CD4-positive, alpha-beta T cell treated with Interleukin-12 subunit alpha and Interleukin-12 subunit beta, for 1 hour (primary cell): ENCODE data around the gene ACSS3.
"Not testable (repeated sequence)": the region's sequence is repeated elsewhere in the genome, so short reads cannot be mapped to it uniquely, and the experiment has no call there.

Experiments
- DNase-seq: peaks from one replicate; pipeline ENCODE4 v3.0.0-alpha.2; 2020

The ACSS3 gene

DNA sequence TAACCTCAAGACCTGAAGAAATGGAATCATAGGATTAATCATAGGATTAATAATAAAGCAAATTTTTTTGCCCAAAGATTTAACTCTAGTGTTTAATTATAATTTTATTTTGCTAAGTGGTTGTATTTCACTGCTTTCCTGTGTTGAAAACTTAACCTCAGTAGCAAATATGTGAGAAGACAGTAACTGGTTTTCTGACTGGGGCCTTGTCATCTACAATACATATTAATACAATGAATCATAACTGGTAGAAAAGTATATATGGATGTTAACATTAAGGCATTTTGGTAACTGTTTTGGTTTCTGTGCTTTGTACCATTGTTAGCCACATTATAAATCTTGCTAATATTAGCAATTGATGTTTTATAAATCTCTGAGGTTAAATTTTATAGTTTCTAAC is 92.2 kb downstream of the ACSS3 start:
- no peak for DNase-seq

DNA sequence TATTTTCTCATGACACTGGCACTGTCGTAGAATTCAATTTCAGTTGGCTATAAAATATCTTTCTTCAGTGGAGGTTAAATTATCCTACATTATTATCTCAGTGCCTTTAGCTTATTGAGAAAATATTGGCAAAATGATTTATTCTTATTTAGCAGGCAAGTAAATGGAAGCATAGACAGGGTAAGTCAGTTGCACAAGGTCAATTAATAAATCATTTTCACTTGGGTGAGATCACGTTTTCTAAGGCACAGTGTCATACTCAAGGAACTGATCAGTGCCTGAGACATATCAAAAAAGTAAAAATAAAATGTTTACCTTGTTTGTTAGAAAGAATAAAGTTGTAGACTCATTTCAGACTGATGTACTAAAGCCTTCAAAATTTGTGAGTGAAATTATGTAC is 95.0 kb downstream of the ACSS3 start:
- no peak for DNase-seq

DNA sequence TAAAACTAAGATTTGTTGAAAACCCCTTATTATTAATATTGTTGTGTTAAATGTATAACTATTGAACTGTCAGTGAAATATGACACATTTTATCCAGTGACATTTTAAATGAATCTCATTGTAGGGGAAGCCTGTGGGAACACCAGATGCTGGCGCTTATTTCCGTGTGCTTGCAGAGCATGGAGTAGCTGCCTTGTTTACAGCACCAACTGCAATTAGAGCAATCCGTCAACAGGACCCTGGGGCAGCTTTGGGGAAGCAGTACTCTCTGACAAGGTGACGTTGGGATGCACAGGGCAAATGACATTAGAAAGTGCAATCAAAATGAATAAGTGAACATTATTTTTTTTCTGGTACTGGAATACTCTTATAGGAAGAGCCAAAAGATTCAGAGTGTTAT is 96.8 kb downstream of the ACSS3 start:
- no peak for DNase-seq

DNA sequence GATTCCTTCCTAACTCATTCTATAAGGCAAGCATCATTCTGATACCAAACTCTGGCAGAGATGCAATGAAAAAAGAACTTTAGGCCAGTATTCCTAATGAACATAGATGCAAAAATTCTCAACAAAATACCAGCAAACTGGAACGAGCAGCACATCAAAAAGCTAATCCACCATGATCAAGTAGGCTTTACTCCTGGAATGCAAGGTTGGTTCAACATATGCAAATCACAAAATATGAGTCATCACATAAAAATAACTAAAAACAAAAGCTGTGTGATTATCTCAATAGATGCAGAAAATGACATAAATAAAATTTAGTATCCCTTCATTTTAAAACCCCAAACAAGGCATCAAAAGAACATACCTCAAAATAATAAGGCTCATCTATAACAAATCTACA is 98.9 kb downstream of the ACSS3 start:
- no peak for DNase-seq

DNA sequence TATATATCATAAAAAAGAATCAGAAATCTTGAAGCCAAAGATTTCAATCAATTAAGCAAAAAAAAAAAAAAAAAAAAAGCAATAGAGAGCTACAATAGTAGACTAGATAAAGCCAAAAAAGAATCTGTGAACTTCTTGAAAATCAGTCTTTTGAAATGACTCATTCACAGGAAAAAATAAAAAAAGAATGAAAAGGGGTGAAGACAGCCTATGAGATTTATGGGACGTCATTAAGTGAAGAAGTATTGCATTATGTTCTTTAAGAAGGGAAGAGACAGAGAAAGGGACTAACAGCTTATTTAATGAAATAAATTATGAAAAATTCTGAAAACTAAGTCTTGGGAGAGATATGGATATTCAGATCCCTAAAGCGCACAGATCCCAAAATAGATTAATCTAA is 103.8 kb downstream of the ACSS3 start:
- DNase-seq, result no peak

DNA sequence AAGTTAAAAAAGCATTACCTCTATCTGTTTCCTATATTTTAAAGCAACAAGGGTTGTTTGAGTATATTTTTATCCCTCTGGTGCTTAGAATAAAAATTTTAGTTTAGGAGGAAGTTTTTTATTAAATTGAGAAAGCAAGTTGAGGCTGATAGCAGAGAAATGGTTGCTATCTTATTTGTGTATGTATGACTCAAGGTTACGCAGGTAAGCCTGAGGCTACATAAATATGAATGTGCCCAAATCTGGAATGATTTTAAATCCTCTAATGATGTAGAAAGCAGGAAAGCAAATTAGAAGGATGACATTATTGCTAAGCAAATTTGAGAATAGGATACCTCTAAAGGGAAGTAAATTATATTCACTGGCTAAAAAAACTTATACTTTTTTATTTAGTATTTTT is 109.8 kb downstream of the ACSS3 start:
- DNase-seq, result no peak

DNA sequence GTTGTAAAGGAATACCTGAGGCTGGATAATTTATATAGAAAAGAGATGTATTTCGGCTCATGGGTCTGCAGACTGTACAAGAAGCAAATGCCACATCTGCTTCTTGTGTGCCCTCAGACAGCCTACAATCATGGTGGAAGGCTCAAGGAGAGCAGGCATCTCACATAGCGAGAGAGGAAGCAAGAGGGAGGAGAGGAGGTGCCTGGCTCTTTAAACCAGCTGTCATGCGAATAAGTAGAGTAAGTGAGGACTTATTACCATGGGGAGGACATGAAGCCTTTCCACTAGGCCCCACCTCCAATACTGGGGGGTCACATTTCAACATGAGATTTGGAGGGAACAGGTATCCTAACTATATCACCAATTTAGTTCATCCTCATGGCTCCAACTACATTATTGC is 118.7 kb downstream of the ACSS3 start:
- DNase-seq, result no peak

DNA sequence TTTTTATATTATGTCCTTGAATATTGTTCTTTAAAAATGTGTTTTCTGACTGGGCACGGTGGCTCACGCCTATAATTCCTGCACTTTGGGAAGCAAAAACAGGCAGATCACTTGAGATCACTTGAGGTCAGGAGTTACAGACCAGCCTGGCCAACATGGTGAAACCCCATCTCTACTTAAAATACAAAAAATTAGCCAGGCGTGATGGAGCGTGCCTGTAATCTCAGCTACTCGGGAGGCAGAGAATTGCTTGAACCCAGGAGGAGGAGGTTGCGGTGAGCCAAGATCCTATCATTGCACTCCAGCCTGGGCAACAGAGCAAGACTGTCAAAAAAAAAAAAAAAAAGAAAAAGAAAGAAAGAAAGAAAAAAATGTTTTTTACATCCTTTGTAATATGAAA is 122.7 kb downstream of the ACSS3 start:
- not testable (repeated sequence) for DNase-seq

DNA sequence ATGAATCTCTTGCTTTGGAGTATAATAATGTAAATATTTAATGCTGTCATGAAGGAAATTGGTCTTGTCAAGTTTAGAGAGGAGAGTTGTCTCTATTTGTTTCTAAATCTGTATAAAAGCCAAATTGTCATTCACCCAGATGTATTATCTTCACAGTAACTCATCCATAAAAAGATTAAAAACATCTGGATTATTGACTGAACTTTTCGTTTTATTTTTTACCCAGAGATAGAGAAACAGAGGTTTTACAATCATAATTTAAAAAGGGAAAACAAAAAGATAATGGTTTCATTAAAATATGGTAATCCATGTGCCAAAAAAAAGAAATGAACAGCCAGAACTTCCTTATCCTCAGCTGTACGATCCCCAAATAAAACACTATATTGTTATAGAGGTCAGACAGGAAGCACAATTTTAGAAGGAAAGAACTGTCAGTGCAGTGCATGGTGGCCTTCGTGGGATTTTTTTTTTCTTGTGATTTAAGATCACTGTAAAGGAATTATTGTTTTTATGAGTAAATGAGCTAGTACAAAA is 125.9 kb downstream of the ACSS3 start:
- DNase-seq, result no peak

DNA sequence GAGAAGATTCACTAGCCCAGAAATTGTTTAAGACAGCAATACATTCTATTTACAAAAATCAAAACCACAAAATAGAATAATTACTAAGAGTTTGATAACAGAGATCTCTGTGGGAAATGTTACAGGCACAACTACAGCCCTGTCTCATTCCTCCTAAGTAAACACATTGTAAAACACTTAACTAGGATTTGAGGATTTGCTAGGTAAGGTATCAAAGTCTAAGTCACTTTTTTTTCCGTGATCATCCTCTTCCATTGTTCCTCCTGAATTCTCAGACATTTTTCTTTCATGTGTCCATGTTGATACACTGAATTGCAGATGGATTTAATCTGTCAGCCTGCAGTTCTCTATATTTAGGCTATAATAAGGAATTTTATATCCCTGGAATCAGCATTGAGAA is 127.5 kb downstream of the ACSS3 start:
- no peak for DNase-seq

DNA sequence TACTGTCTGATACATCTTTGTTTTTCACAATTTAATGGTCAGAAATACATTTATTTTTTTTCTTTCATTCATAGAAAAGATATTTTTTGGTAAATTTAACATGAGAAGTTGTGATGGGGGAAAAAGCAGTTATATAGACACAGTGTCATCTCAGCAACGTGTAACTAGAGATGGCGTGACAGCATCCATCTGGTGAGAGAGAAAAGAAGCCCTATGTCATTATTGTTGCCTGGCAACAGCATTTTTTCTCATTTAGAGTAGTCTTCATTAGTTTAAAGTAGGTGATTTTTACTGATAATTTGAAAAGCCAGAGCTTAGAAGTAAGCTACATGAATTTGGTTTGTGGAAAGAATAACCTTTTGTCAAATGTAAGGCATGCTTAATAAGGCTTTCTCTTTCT is 128.6 kb downstream of the ACSS3 start:
- DNase-seq, result no peak

DNA sequence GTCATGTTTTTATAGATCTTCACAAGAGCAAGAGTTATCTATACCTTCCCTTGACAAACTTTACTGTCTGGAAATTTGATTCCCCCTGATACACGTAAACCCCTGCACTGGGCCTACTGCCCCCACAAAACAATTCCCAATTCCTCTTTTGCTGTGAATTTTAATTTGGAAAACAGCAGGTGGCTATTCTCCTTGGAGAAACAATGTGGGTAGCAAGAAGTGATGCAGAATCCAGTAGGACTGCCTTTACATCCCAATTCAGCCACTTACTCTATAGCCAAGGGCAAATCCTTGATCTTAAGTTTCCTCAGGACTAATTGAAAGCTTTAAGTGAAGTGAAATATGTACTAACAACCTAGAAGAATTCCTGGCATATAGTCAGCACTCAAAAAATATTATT is 129.3 kb downstream of the ACSS3 start:
- no peak for DNase-seq

DNA sequence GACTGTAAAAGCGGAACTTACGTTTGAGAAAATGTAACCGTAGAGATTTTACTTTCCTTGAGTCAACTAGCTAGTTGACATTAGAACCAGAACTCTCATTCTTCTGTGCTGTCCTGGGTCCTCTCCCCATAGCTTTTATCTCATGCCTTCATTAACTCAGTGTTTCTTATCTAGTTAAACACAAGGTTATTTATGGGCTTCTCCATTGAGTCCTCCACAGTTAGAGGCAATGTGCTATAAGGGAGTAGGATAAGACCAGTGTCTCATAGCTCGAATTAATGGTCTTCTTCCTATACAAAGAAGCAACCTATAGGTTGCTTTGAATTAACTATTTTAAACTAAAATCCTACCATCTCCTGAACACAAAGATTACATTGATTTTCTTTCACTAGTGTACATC is 129.8 kb downstream of the ACSS3 start:
- DNase-seq, result no peak

DNA sequence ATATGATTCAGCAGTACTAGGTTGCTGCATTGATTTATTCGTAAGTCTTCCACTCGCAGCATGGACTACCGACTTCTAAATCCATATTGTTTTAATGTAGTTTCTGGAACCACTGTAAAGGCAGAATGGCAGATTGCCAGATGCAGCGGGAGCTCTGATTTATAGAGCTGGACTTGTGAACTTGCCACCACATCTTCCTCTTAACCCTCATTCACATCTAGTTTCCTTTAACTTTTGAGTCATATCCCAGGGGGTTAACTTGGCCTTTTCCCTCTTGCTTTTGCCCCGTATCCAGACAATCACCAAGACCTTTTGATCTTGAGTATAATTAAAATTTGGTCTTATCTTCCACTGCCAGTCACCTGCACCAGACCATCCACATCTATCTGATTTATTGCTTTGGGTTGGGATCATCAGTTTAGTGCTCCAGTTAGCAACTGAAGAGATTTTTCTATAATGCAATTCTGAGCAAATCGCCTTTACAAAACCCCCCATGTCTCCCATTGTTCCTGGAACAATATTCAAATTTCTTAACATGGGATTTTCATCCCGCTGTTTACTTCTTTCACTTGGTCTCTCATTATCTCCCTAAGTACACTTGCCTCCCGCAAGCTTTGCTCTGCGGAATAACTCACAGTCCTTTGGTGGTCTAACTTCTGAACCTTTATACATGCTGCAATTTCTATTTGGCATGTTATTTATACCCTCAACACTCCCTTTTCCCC is 130.5 kb downstream of the ACSS3 start:
- no peak for DNase-seq

DNA sequence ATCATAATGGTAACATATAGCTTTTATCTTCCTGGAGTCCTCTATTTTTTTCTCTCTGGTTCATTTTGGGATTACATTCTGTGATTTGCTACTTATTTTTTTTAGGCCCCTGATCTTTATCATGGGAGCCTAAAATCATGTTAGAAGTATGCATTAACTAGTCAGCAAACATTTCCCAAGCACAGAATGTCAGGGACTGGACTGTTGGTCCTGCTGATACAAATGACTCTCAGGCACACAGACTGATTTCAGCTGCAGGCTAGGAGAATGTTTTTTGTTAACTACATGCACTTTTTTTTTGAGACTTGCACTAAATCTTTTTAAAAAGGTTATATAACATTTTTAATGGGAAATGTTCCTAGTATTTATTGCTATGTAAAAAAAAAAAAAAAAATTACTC is 131.1 kb downstream of the ACSS3 start:
- DNase-seq, result no peak

DNA sequence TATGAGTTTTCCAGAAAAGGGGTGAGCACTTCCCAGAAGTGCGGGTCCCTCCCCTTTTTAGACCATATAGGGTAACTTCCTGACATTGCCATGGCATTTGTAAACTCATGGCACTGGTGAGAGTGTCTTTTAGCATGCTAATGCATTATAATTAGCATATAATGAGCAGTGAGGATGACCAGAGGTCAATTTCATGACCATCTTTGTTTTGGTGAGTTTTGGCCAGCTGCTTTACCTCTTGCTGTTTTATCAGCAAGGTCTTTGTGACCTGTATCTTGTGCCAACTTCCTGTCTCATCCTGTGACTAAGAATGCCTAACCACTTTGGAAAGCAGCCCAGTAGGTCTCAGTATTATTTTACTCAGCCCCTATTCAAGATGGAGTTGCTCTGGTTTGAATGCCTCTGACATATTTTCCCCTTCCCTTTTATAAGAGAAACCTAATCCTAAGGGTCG is 131.9 kb downstream of the ACSS3 start:
- DNase-seq, result not testable (repeated sequence)

DNA sequence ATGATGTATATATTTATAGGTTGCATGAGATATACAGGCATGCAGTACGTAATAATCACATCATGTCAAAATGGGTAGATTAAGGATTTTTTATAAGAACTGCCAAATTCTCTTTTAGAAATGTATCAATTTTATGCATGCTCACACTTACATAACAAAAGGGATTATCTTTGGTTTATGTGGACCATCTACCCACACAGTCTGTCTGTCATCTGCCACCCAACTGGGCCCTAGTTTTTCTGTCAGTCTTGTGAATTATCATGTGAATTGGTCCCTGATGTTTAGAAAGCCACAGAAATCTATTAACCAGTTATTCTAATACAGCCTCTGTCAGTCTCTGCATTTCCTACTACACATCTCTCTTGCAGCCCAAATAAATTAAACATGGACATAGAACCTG is 133.4 kb downstream of the ACSS3 start:
- DNase-seq, result no peak

DNA sequence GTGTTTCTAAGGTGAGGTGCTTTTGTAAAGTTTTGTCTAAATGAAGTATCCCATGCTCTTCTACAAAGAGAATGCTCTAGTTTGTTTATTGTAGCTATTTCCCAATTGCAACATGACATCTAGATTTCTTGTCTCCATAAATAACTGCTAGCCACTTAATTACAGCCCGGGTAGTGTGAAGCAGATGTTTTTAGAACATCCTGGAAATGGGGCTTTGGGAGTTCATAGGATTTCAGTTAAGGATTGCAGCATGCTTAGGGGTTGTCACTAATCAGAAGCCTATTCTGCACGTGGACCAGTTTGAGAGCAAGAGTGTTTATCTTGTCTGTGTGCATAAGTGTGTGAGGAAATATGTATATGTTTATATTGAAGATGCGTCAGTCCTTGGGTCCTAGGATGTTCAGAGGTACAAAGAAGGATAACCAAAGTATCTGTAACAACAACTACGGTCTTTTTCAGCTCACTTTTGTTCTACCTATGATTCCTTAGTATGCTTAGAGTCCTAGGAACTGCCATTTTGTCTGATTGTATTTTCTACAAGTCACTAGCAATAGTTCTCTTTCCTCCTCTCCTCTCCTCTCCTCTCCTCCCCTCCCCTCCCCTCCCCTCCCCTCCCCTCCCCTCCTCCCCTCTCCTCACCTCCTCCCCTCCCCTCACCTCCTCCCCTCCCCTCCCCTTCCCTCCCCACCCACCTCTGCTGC is 135.3 kb downstream of the ACSS3 start:
- DNase-seq, result no peak

DNA sequence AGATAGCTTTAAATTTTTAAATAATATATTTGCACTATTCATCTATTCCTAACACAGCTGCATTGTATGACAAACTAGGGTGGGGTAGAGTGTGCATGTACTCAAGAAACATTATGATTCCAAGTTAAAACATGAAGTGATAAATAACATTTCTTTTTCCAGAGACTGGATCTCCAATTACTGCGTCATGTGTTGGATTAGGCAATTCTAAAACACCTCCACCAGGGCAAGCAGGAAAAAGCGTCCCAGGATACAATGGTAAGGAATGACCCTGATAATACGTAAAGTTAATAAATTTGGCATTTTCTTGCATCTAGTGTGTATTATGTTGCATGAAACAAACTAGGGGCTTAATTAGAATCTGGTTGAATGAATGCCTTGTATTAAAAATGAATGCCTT is 138.9 kb downstream of the ACSS3 start:
- no peak for DNase-seq

DNA sequence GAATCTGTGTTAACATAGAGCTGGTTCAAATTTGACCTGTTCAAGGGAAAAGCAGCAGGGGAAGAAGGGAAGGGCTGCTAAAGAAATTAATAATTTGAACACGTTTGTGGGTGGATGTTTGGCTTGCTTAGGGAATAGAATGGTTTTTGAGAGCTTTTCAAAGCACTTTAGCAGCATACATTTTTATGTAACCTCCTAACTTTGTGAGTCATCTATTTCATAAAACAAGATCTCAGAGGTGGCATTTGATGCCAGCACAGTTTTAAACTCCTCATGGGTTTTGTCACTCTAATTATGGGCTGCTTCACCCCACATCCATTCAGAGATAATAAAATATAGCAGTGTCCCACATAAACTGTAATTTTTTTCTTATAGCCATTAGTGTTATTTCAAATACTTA is 143.8 kb downstream of the ACSS3 start:
- no peak for DNase-seq

DNA sequence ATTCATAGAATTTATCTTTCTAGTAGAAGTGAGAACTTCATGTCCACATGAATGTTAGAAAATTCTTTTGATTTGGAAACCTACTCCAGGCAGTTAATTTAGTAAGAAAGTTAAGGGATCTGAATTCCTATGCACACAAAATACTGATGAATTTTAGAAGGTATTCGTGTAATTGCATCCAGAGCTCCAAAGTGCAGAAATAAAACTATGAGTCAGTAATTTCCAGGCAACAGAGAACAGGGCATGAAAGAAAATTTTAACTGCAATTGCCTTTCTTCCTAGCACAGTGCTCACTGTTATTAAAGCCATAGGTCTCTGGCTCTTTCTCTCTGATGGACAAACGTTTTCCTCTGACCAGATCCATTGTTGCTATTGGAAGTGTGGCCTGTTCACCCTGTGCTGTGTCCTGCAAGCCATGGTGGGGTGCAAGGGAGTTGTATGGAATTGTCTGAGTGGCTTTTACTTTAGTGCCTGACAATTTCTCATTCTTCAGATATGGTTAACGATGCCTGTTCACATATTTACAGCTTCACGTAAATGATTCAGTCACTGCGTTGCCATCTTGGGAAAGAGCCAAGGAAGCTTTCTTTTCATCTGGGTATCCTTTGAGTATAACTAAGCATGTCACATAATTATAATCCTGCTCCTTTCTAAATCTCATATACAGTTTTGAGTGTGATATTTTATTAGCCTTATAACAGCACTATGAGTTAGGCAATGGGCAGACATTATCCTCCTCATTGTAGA is 145.1 kb downstream of the ACSS3 start:
- DNase-seq, result no peak

DNA sequence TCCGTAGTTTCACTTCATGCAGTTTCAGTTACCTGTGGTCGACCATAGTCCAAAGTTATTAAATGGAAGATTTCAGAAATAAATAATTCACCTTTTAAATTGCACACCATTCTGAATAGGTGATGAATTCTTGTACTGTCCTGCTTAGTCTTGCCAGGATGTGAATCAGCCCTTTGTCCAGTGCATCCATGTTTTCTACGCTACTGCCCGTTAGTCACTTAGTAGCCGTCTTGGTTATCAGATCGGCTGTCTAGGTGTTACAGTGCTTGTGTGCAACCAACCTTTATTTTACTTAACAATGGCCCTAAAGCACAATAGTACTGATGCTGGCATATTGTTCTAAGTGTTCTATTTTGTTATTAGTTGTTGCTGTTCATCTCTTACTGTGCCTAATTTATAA is 146.7 kb downstream of the ACSS3 start:
- no peak for DNase-seq

DNA sequence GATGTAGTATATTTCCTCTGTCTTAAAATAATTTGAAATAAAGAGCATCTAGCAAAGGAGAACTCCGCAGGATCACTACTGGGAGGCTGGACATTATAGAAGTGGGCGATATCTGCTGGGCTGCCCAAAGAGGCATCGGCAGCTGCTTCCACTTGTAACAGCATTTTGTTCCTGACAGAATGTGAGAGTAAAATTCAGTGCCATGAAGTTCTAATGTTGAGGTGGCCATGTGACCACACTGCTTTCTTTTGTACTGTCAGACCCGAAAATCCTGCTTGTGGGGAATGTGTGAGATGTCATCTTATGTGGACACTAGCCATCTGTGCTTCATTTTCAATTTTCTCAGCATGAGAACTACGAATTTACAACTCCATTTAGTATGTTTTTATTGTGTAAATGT is 151.9 kb downstream of the ACSS3 start:
- DNase-seq, result no peak
